GM06990 (cell line): ENCODE measurements around the gene WDR81.
"Not testable (repeated sequence)": the region's sequence is repeated elsewhere in the genome, so short reads cannot be mapped to it uniquely, and the experiment has no call there.

Experiments used
- DNase-seq: peaks from one replicate; pipeline ENCODE4 v3.0.0-alpha.2; 2011; ENCODE audit not compliant: insufficient read length; ENCODE audit errors: extremely low read depth
- H3K27me3 ChIP-seq: replicated peaks from 2 replicates; pipeline ENCODE4 v1.6.0; 2011; ENCODE audit warnings: low read length; ENCODE audit not compliant: control insufficient read depth, insufficient read depth
- H3K36me3 ChIP-seq: 2 replicates; pipeline ENCODE4 v1.5.1; 2011; ENCODE audit warnings: low read length; ENCODE audit not compliant: control insufficient read depth, insufficient read depth
- H3K4me3 ChIP-seq: replicated peaks from 2 replicates; pipeline ENCODE4 v1.5.1; 2011; ENCODE audit warnings: low read depth, mild to moderate bottlenecking, control low read depth, low read length
- CTCF ChIP-seq: IDR thresholded peaks from 2 replicates; pipeline ENCODE4 v1.5.1; 2011; ENCODE audit warnings: low read length, control low read depth, mild to moderate bottlenecking, inconsistent platforms; ENCODE audit not compliant: insufficient read depth, poor library complexity, severe bottlenecking

The WDR81 gene

DNA sequence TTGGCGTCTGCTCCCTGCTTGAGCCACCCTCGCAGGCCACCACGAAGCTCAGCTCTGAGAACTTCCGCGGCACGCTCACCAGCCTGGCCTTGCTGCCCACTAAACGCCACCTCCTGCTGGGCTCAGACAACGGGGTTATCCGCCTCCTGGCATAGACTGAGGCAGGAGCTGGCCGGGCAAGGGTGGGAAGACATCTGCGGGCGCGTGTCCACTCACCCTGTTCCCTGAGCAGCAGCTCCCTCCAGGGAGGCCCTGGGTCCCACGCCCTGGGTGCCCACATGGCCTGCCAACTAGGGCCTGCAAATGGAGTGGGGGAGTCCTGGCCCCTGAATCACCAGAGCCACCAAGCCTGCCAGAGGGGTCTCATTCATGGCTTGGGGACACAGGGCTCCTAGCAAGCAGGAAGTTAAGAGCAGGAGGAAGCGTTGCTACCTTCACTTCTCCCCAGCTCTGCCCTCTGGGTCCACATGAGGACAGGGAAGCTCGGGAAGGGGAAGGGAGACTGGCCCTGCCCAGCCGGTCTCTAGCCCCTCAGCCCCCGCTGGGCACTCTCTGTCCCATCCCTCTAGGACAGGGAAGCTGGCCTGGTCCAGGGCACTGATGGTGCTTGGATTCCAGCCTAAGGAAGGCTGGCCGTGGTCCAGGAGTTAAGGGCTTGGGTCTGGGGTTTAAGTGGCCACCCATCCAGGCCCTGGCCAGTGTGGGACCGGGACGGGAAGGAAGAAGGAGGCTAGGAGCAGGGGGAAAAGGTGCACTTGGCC is 13.2 kb downstream of the WDR81 start:
- Histone ChIP-seq H3K36me3 (peaks cover 12% of the 10 kb centered on the region), H3K27me3 (no peaks in the 10 kb centered on the region), H3K4me3 (no peak overlapping the region)
- DNase-seq, result no peak
- no peak for TF ChIP-seq CTCF

DNA sequence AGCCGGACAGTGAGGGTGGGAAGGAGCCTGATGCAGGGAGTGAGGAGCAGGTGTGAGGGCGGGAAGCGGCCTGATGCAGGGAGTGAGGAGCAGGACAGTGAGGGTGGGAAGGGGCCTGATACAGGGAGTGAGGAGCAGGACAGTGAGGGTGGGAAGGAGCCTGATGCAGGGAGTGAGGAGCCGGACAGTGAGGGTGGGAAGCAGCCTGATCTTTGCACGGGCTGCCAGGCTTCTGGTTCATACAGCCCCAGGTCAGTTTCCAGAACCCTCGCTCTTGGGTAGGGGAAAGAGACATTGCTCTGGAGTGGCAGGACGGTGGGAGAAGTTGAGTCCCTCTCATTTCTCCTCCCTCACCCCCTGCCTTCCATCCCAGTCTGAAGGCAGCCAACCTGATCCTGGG is 17.4 kb downstream of the WDR81 start:
- H3K27me3 ChIP-seq, DNase-seq, H3K4me3 ChIP-seq, H3K36me3 ChIP-seq: not testable (repeated sequence)

DNA sequence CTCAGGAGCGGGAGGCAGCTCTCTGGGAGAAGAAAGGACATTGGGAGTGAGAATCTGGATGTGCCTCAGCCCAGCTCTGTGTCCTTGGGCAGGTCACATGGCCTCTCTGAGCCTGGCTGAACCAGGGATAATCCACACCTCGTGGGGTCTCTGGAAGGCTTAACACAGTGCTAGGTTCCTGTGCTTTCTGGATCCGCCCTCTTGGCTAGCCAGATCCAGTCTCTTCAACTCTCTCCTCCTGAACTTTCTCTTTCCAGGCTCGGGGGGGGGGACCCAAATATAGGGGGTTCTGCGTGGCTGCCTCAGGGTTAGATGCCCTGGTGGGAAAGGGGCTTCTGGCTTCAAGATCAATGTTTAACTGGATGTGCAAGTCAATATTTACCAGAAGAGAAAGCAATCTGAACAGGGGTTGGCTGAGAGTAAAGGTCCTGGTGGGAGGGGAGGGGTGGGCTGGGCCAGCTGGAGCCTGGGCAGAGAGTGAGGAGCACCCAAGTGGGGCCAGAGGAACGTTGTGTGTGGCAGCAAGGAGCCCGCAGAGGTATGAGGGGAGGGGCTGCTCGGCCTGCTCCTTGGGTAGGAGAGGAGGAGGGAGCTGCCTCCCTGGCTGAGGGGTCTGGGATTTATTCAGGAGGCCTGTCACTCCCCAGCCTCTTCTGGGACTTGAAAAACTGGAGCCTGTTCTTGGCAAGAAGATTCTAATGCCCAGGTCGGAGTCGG is 18.0 kb downstream of the WDR81 start, which contains the start of gene SERPINF2:
SERPINF2 (plus strand) TSS at position 501 of the 717 bp plus-strand sequence. CDS start 2,125 bp downstream, outside the sequence.
- Histone ChIP-seq H3K27me3 (no peaks in the 10 kb centered on the region), H3K4me3 (no peak within 1 kb of the TSS), H3K36me3 (peaks cover 5% of the 10 kb centered on the region; the same call in 1 of the 2 replicates)
- DNase-seq, result no peak
- no peak for TF ChIP-seq CTCF

DNA sequence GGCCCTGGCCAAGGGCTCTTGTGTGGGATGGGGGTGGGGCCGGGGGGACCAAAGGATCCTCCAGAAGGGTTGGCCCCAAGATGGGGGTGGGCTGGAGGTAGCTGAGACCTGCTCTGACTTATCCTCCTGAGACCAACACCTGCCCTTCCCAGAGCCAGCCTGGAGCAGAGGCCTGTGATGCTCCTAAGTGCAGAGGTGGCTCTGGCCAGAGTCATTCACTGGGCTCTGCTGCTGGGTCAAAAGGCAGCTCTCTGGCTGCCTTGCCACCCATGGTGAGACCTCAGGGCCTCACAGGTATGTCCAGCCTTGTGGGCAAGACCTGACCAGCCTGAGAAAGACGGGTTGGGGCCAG is 18.6 kb downstream of the WDR81 start:
- no peak for DNase-seq
- Histone ChIP-seq H3K36me3 (0 out of 2 replicates have a peak, but pooled peaks cover under 1% of the 10 kb centered on the region), H3K27me3 (no peaks in the 10 kb centered on the region), H3K4me3 (no peak overlapping the region)
- TF ChIP-seq CTCF, result no peak

DNA sequence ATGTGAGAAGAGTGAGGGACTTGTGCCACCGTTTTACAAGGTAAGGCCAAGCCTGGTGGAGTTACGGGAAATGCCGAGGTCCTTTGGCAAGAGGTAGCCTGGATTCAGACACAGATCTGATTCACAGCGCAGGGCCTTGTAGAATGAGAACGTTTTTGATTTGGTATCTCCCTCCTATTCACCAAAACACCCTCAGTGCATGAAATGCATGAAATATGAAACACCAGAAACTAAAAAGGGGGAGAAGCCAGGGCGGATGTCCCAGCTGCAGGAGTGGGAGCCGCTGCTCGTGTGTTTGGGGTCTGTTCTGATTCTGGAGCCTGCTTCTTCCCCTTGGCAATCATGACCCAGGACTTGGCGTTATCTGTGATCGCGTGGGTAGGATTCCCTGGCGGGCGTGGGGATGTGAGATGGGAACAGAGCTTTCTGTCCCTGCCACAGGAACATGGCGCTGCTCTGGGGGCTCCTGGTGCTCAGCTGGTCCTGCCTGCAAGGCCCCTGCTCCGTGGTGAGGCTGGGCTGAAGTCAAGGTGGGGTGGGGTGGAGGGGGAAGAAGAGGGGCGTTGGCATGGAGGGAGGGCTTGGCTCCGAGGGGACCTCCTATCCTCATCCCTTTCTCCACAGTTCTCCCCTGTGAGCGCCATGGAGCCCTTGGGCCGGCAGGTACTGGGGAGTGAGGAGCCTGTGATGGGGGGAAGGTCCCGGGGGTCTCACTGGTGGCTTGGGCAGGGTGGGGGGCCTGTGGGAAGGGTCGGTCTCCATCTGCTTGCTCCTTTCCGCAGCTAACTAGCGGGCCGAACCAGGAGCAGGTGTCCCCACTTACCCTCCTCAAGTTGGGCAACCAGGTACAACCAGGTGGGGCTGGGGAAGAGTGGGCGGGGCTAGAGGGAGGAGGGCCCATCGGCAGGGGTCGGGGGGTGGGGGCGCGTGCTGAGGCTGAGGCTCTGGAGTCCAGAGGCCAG is 20.3 kb downstream of the WDR81 start:
- Histone ChIP-seq H3K4me3 (no peak overlapping the region), H3K27me3 (no peaks in the 10 kb centered on the region), H3K36me3 (no peaks in the 10 kb centered on the region)
- no peak for TF ChIP-seq CTCF
- no peak for DNase-seq
